GM19452 (cell line): ENCODE measurements around the gene GRIN1.
A peak's percentile ranks its signal among the peaks of the same experiment; 100 is the strongest.

Experiments used
- ATAC-seq: cut with Tn5 transposase; IDR thresholded peaks from one replicate; pipeline ENCODE4 v1.9.1; 2021; ENCODE audit not compliant: unreplicated experiment

GRIN1 gene

GRCh38 chr9:137145731-137146526 is 7.0 kb downstream of the GRIN1 start:
- no peak for ATAC-seq

- ATAC-seq: no peak
Measured at GRCh38 chr9:137146527-137146918, 7.6 kb downstream of the GRIN1 start.

- no peak for ATAC-seq
Measured at GRCh38 chr9:137147091-137147792, 8.3 kb downstream of the GRIN1 start.

- ATAC-seq: no peak
Measured at GRCh38 chr9:137147793-137148160, 8.8 kb downstream of the GRIN1 start.

- no peak for ATAC-seq
Measured at GRCh38 chr9:137148242-137148641, 9.3 kb downstream of the GRIN1 start.

GRCh38 chr9:137148661-137149060 is 9.7 kb downstream of the GRIN1 start:
- ATAC-seq: no peak

- ATAC-seq: no peak
Measured at GRCh38 chr9:137149363-137149762, 10.4 kb downstream of the GRIN1 start.

- peak; percentile 19 for ATAC-seq
Measured at GRCh38 chr9:137149942-137150616, 11.1 kb downstream of the GRIN1 start.

- peak; percentile 48 for ATAC-seq
Measured at GRCh38 chr9:137150617-137151457, 11.9 kb downstream of the GRIN1 start.

GRCh38 chr9:137152844-137153405 is 14.0 kb downstream of the GRIN1 start:
- no peak for ATAC-seq

- no peak for ATAC-seq
Measured at GRCh38 chr9:137156567-137157375, 17.8 kb downstream of the GRIN1 start.

GRCh38 chr9:137157618-137158415 is 18.9 kb downstream of the GRIN1 start:
- ATAC-seq: no peak

- ATAC-seq: no peak
Measured at GRCh38 chr9:137158625-137159024, 19.7 kb downstream of the GRIN1 start.

GRCh38 chr9:137159105-137160053 is 20.4 kb downstream of the GRIN1 start:
- no peak for ATAC-seq

GRCh38 chr9:137160054-137160425 is 21.1 kb downstream of the GRIN1 start:
- ATAC-seq: no peak

GRCh38 chr9:137160716-137161557 is 22.0 kb downstream of the GRIN1 start:
- ATAC-seq: no peak
